Measurements from ENCODE around the gene LMX1B.

Gene LMX1B

GRCh38 chr9:126605792-126606482 lies 7.8 kb upstream of the LMX1B start:
- Histone ChIP-seq H3K23ac (ENCODE audit: low read length) (no peak overlapping the region), H3K9ac (ENCODE audit: low read length) (no peak overlapping the region), H3K4me2 (ENCODE audit: low read length) (no peak overlapping the region), H3K4me3 (ENCODE audit: low read length) (no peak overlapping the region), H3K18ac (ENCODE audit: low read length) (no peak overlapping the region), H3K27me3 (ENCODE audit: insufficient read depth, low read length, poor library complexity) (peaks cover 23% of the 10 kb centered on the region), H3K56ac (ENCODE audit: low read length) (no peak overlapping the region), H4K5ac (ENCODE audit: low read length) (no peak overlapping the region), H4K8ac (ENCODE audit: low read depth, low read length) (no peak overlapping the region), H3K27ac (ENCODE audit: low read depth, low read length) (no peak overlapping the region), H3K36me3 (ENCODE audit: control insufficient read depth, insufficient read depth, low read length) (no peaks in the 10 kb centered on the region), H3K4me1 (ENCODE audit: control insufficient read depth, low read depth, low read length) (no peaks in the 10 kb centered on the region), H2AK5ac (ENCODE audit: low read length) (no peak overlapping the region), H3K4ac (ENCODE audit: low read depth, low read length) (no peak overlapping the region), H3K79me1 (ENCODE audit: low read length) (no peaks in the 10 kb centered on the region), H2BK120ac (ENCODE audit: low read depth, low read length) (no peak overlapping the region), H2BK15ac (replicated peaks; ENCODE audit: low read depth) (no peak overlapping the region), H3K79me2 (ENCODE audit: control insufficient read depth, insufficient read depth, low read length) (no peaks in the 10 kb centered on the region), H2BK5ac (ENCODE audit: low read length) (no peak overlapping the region)
- WGBS (ENCODE audit: extremely low coverage, insufficient coverage, low lambda C conversion rate), result no CpG with 5 or more reads among the region's 12 CpGs
- no peak for DNase-seq

- Histone ChIP-seq H2BK5ac (ENCODE audit: low read length) (no peak overlapping the region), H3K18ac (ENCODE audit: low read length) (no peak overlapping the region), H3K27me3 (ENCODE audit: insufficient read depth, low read length, poor library complexity) (peaks cover 28% of the 10 kb centered on the region), H2AK5ac (ENCODE audit: low read length) (no peak overlapping the region), H3K27ac (ENCODE audit: low read depth, low read length) (no peak overlapping the region), H3K79me2 (ENCODE audit: control insufficient read depth, insufficient read depth, low read length) (no peaks in the 10 kb centered on the region), H4K8ac (ENCODE audit: low read depth, low read length) (no peak overlapping the region), H3K79me1 (ENCODE audit: low read length) (no peaks in the 10 kb centered on the region), H2BK15ac (replicated peaks; ENCODE audit: low read depth) (no peak overlapping the region), H3K36me3 (ENCODE audit: control insufficient read depth, insufficient read depth, low read length) (no peaks in the 10 kb centered on the region), H3K4me3 (ENCODE audit: low read length) (no peak overlapping the region), H2BK120ac (ENCODE audit: low read depth, low read length) (no peak overlapping the region), H3K9ac (ENCODE audit: low read length) (no peak overlapping the region), H3K4me2 (ENCODE audit: low read length) (no peak overlapping the region), H3K4ac (ENCODE audit: low read depth, low read length) (no peak overlapping the region), H4K5ac (ENCODE audit: low read length) (no peak overlapping the region), H3K56ac (ENCODE audit: low read length) (no peak overlapping the region), H3K23ac (ENCODE audit: low read length) (no peak overlapping the region), H3K4me1 (ENCODE audit: control insufficient read depth, low read depth, low read length) (no peaks in the 10 kb centered on the region)
- DNase-seq, result no peak
- no CpG with 5 or more reads among the region's 3 CpGs for WGBS (ENCODE audit: extremely low coverage, insufficient coverage, low lambda C conversion rate)
These were observed 7.3 kb upstream of the LMX1B start for GRCh38 chr9:126606483-126606870.

GRCh38 chr9:126607086-126607485 lies 6.6 kb upstream of the LMX1B start:
- Histone ChIP-seq H3K4ac (ENCODE audit: low read depth, low read length) (no peak overlapping the region), H2BK15ac (replicated peaks; ENCODE audit: low read depth) (no peak overlapping the region), H2BK120ac (ENCODE audit: low read depth, low read length) (no peak overlapping the region), H2AK5ac (ENCODE audit: low read length) (no peak overlapping the region), H3K56ac (ENCODE audit: low read length) (no peak overlapping the region), H3K27me3 (ENCODE audit: insufficient read depth, low read length, poor library complexity) (peaks cover 32% of the 10 kb centered on the region), H2BK5ac (ENCODE audit: low read length) (no peak overlapping the region), H3K79me2 (ENCODE audit: control insufficient read depth, insufficient read depth, low read length) (no peaks in the 10 kb centered on the region), H3K9ac (ENCODE audit: low read length) (no peak overlapping the region), H3K27ac (ENCODE audit: low read depth, low read length) (no peak overlapping the region), H3K23ac (ENCODE audit: low read length) (no peak overlapping the region), H3K4me2 (ENCODE audit: low read length) (no peak overlapping the region), H4K8ac (ENCODE audit: low read depth, low read length) (no peak overlapping the region), H3K4me3 (ENCODE audit: low read length) (no peak overlapping the region), H3K36me3 (ENCODE audit: control insufficient read depth, insufficient read depth, low read length) (no peaks in the 10 kb centered on the region), H3K18ac (ENCODE audit: low read length) (no peak overlapping the region), H4K5ac (ENCODE audit: low read length) (no peak overlapping the region), H3K4me1 (ENCODE audit: control insufficient read depth, low read depth, low read length) (no peaks in the 10 kb centered on the region), H3K79me1 (ENCODE audit: low read length) (no peaks in the 10 kb centered on the region)
- no peak for DNase-seq
- no CpG with 5 or more reads among the region's 1 CpG for WGBS (ENCODE audit: extremely low coverage, insufficient coverage, low lambda C conversion rate)

- no peak overlapping the region for H2AK5ac ChIP-seq (ENCODE audit: low read length)
- H3K4ac ChIP-seq (ENCODE audit: low read depth, low read length), result no peak overlapping the region
- no peak overlapping the region for H3K9ac ChIP-seq (ENCODE audit: low read length)
- no peak overlapping the region for H3K4me2 ChIP-seq (ENCODE audit: low read length)
- no peak overlapping the region for H3K23ac ChIP-seq (ENCODE audit: low read length)
- no peaks in the 10 kb centered on the region for H3K4me1 ChIP-seq (ENCODE audit: control insufficient read depth, low read depth, low read length)
- no peaks in the 10 kb centered on the region for H3K36me3 ChIP-seq (ENCODE audit: control insufficient read depth, insufficient read depth, low read length)
- H4K5ac ChIP-seq (ENCODE audit: low read length), result no peak overlapping the region
- H3K27ac ChIP-seq (ENCODE audit: low read depth, low read length), result no peak overlapping the region
- no peak overlapping the region for H3K18ac ChIP-seq (ENCODE audit: low read length)
- no peaks in the 10 kb centered on the region for H3K79me2 ChIP-seq (ENCODE audit: control insufficient read depth, insufficient read depth, low read length)
- WGBS (ENCODE audit: extremely low coverage, insufficient coverage, low lambda C conversion rate), result no CpG with 5 or more reads among the region's 7 CpGs
- H3K56ac ChIP-seq (ENCODE audit: low read length), result no peak overlapping the region
- peaks cover 38% of the 10 kb centered on the region for H3K27me3 ChIP-seq (ENCODE audit: insufficient read depth, low read length, poor library complexity)
- no peak overlapping the region for H2BK5ac ChIP-seq (ENCODE audit: low read length)
- no peak overlapping the region for H4K8ac ChIP-seq (ENCODE audit: low read depth, low read length)
- H3K4me3 ChIP-seq (ENCODE audit: low read length), result no peak overlapping the region
- H3K79me1 ChIP-seq (ENCODE audit: low read length), result no peaks in the 10 kb centered on the region
- no peak for DNase-seq
- H2BK120ac ChIP-seq (ENCODE audit: low read depth, low read length), result no peak overlapping the region
- no peak overlapping the region for H2BK15ac ChIP-seq (replicated peaks; ENCODE audit: low read depth)
These were observed 6.0 kb upstream of the LMX1B start for GRCh38 chr9:126607731-126608130.

- no peaks in the 10 kb centered on the region for H3K4me1 ChIP-seq (ENCODE audit: control insufficient read depth, low read depth, low read length)
- no CpG with 5 or more reads among the region's 8 CpGs for WGBS (ENCODE audit: extremely low coverage, insufficient coverage, low lambda C conversion rate)
- no peak overlapping the region for H2BK120ac ChIP-seq (ENCODE audit: low read depth, low read length)
- no peak overlapping the region for H4K8ac ChIP-seq (ENCODE audit: low read depth, low read length)
- H2BK15ac ChIP-seq (replicated peaks; ENCODE audit: low read depth), result no peak overlapping the region
- H4K5ac ChIP-seq (ENCODE audit: low read length), result no peak overlapping the region
- H3K56ac ChIP-seq (ENCODE audit: low read length), result no peak overlapping the region
- DNase-seq, result no peak
- H3K79me1 ChIP-seq (ENCODE audit: low read length), result no peaks in the 10 kb centered on the region
- H3K23ac ChIP-seq (ENCODE audit: low read length), result no peak overlapping the region
- H2AK5ac ChIP-seq (ENCODE audit: low read length), result no peak overlapping the region
- H3K79me2 ChIP-seq (ENCODE audit: control insufficient read depth, insufficient read depth, low read length), result no peaks in the 10 kb centered on the region
- no peak overlapping the region for H3K4me3 ChIP-seq (ENCODE audit: low read length)
- no peak overlapping the region for H3K4me2 ChIP-seq (ENCODE audit: low read length)
- no peaks in the 10 kb centered on the region for H3K36me3 ChIP-seq (ENCODE audit: control insufficient read depth, insufficient read depth, low read length)
- H3K18ac ChIP-seq (ENCODE audit: low read length), result no peak overlapping the region
- no peak overlapping the region for H3K4ac ChIP-seq (ENCODE audit: low read depth, low read length)
- H3K27ac ChIP-seq (ENCODE audit: low read depth, low read length), result no peak overlapping the region
- no peak overlapping the region for H2BK5ac ChIP-seq (ENCODE audit: low read length)
- H3K9ac ChIP-seq (ENCODE audit: low read length), result no peak overlapping the region
- peaks cover 46% of the 10 kb centered on the region for H3K27me3 ChIP-seq (ENCODE audit: insufficient read depth, low read length, poor library complexity)
These were observed 5.2 kb upstream of the LMX1B start for GRCh38 chr9:126608551-126608950.

- Histone ChIP-seq H3K9ac (ENCODE audit: low read length) (no peak overlapping the region), H2AK5ac (ENCODE audit: low read length) (no peak overlapping the region), H3K18ac (ENCODE audit: low read length) (no peak overlapping the region), H4K5ac (ENCODE audit: low read length) (no peak overlapping the region), H2BK15ac (replicated peaks; ENCODE audit: low read depth) (no peak overlapping the region), H4K8ac (ENCODE audit: low read depth, low read length) (no peak overlapping the region), H3K4me3 (ENCODE audit: low read length) (no peak overlapping the region), H3K79me2 (ENCODE audit: control insufficient read depth, insufficient read depth, low read length) (no peaks in the 10 kb centered on the region), H3K23ac (ENCODE audit: low read length) (no peak overlapping the region), H3K27me3 (ENCODE audit: insufficient read depth, low read length, poor library complexity) (peaks cover 48% of the 10 kb centered on the region), H3K79me1 (ENCODE audit: low read length) (no peaks in the 10 kb centered on the region), H3K56ac (ENCODE audit: low read length) (no peak overlapping the region), H3K4ac (ENCODE audit: low read depth, low read length) (no peak overlapping the region), H2BK120ac (ENCODE audit: low read depth, low read length) (no peak overlapping the region), H3K4me2 (ENCODE audit: low read length) (no peak overlapping the region), H3K27ac (ENCODE audit: low read depth, low read length) (no peak overlapping the region), H3K4me1 (ENCODE audit: control insufficient read depth, low read depth, low read length) (no peaks in the 10 kb centered on the region), H2BK5ac (ENCODE audit: low read length) (no peak overlapping the region), H3K36me3 (ENCODE audit: control insufficient read depth, insufficient read depth, low read length) (no peaks in the 10 kb centered on the region)
- no CpG with 5 or more reads among the region's 6 CpGs for WGBS (ENCODE audit: extremely low coverage, insufficient coverage, low lambda C conversion rate)
- DNase-seq, result no peak
These were observed 4.5 kb upstream of the LMX1B start for GRCh38 chr9:126609191-126609590.
